ENCODE data around the gene WNK1. TPM values are rescaled to one million over a fixed set of nuclear protein-coding genes. Genes with fewer than 3 reads are reported as not detected.
"Not testable (repeated sequence)": the region's sequence is repeated elsewhere in the genome, so short reads cannot be mapped to it uniquely, and the experiment has no call there.

WNK1 gene
- total RNA-seq, 2 experiments from 2014 or later: 162 to 170 TPM

GRCh38 chr12:843609-844008 is 91.2 kb downstream of the WNK1 start:
- Mint-ChIP-seq H3K9me3 (no peaks in the 10 kb centered on the region), H3K27me3 (no peaks in the 10 kb centered on the region), H3K27ac (no peak overlapping the region), H3K36me3 (ENCODE audit: low read depth) (peaks cover 40% of the 10 kb centered on the region), H3K4me3 (no peak overlapping the region), H3K4me1 (peaks cover 16% of the 10 kb centered on the region)
- DNase-seq: no peak
- ChIA-PET CTCF (no interaction called here), POLR2A (no interaction called here)

GRCh38 chr12:846421-846820 is 94.0 kb downstream of the WNK1 start:
- peaks cover 46% of the 10 kb centered on the region for H3K36me3 Mint-ChIP-seq (ENCODE audit: low read depth)
- ChIA-PET POLR2A (no interaction called here), CTCF (interaction anchor here (1.7 kb wide), 1 partner anchor 15 kb away, joined by 6 read pairs; no protein-coding TSS in a partner anchor)
- H3K4me3 Mint-ChIP-seq: no peak overlapping the region
- H3K4me1 Mint-ChIP-seq: peaks cover 23% of the 10 kb centered on the region
- H3K27ac Mint-ChIP-seq: no peak overlapping the region
- DNase-seq: no peak
- H3K9me3 Mint-ChIP-seq: peaks cover 6% of the 10 kb centered on the region
- H3K27me3 Mint-ChIP-seq: no peaks in the 10 kb centered on the region

- DNase-seq: no peak
- Mint-ChIP-seq H3K36me3 (ENCODE audit: low read depth) (peaks cover 39% of the 10 kb centered on the region), H3K9me3 (peaks cover 6% of the 10 kb centered on the region), H3K27ac (peak overlapping the region; percentile 6), H3K4me3 (no peak overlapping the region), H3K27me3 (no peaks in the 10 kb centered on the region), H3K4me1 (peaks cover 22% of the 10 kb centered on the region)
- CTCF ChIA-PET: interaction anchor here (0.6 kb wide), 2 partner anchors 11 to 301 kb away, joined by 3 to 4 read pairs; no protein-coding TSS in a partner anchor
- POLR2A ChIA-PET: interaction anchor here (0.6 to 0.9 kb wide), 2 partner anchors 63 to 447 kb away, joined by 4 read pairs; partner anchors contain the start of gene CCDC77
Observed at GRCh38 chr12:848173-848865, 95.9 kb downstream of the WNK1 start.

- ChIA-PET POLR2A (interaction anchor here (0.6 to 0.9 kb wide), 2 partner anchors 63 to 448 kb away, joined by 4 read pairs; partner anchors contain the start of gene CCDC77), CTCF (no interaction called here)
- no peak overlapping the region for H3K4me3 Mint-ChIP-seq
- no peaks in the 10 kb centered on the region for H3K27me3 Mint-ChIP-seq
- H3K4me1 Mint-ChIP-seq: peaks cover 19% of the 10 kb centered on the region
- DNase-seq: no peak
- H3K36me3 Mint-ChIP-seq (ENCODE audit: low read depth): peaks cover 36% of the 10 kb centered on the region
- H3K27ac Mint-ChIP-seq: no peak overlapping the region
- peaks cover 6% of the 10 kb centered on the region for H3K9me3 Mint-ChIP-seq
Observed at GRCh38 chr12:848882-849527, 96.6 kb downstream of the WNK1 start.

GRCh38 chr12:849733-850437 is 97.5 kb downstream of the WNK1 start:
- H3K27me3 Mint-ChIP-seq, H3K9me3 Mint-ChIP-seq, H3K27ac Mint-ChIP-seq, POLR2A ChIA-PET, CTCF ChIA-PET, H3K4me3 Mint-ChIP-seq, DNase-seq: not testable (repeated sequence)
- peaks cover 34% of the 10 kb centered on the region for H3K36me3 Mint-ChIP-seq (ENCODE audit: low read depth)
- peaks cover 19% of the 10 kb centered on the region for H3K4me1 Mint-ChIP-seq

- Mint-ChIP-seq H3K9me3 (peaks cover 6% of the 10 kb centered on the region), H3K27me3 (no peaks in the 10 kb centered on the region), H3K4me3 (no peak overlapping the region), H3K27ac (no peak overlapping the region), H3K4me1 (peaks cover 19% of the 10 kb centered on the region), H3K36me3 (ENCODE audit: low read depth) (peaks cover 28% of the 10 kb centered on the region)
- no peak for DNase-seq
- POLR2A ChIA-PET: no interaction called here
- CTCF ChIA-PET: no interaction called here
Observed at GRCh38 chr12:851343-851742, 99.0 kb downstream of the WNK1 start.

GRCh38 chr12:851913-852312 is 99.5 kb downstream of the WNK1 start:
- no peak overlapping the region for H3K4me3 Mint-ChIP-seq
- peaks cover 30% of the 10 kb centered on the region for H3K36me3 Mint-ChIP-seq (ENCODE audit: low read depth)
- no peaks in the 10 kb centered on the region for H3K27me3 Mint-ChIP-seq
- no peak for DNase-seq
- peaks cover 19% of the 10 kb centered on the region for H3K4me1 Mint-ChIP-seq
- ChIA-PET CTCF (no interaction called here), POLR2A (no interaction called here)
- peak overlapping the region; percentile 62 for H3K27ac Mint-ChIP-seq
- H3K9me3 Mint-ChIP-seq: peaks cover 6% of the 10 kb centered on the region

- ChIA-PET CTCF (no interaction called here), POLR2A (no interaction called here)
- no peak for DNase-seq
- H3K9me3 Mint-ChIP-seq: peaks cover 6% of the 10 kb centered on the region
- H3K36me3 Mint-ChIP-seq (ENCODE audit: low read depth): peaks cover 35% of the 10 kb centered on the region
- H3K4me1 Mint-ChIP-seq: peaks cover 17% of the 10 kb centered on the region
- H3K27me3 Mint-ChIP-seq: no peaks in the 10 kb centered on the region
- no peak overlapping the region for H3K27ac Mint-ChIP-seq
- no peak overlapping the region for H3K4me3 Mint-ChIP-seq
Observed at GRCh38 chr12:852864-853263, 100.5 kb downstream of the WNK1 start.

GRCh38 chr12:857611-858010 is 105.2 kb downstream of the WNK1 start:
- Mint-ChIP-seq H3K9me3 (no peaks in the 10 kb centered on the region), H3K4me1 (peaks cover 7% of the 10 kb centered on the region), H3K36me3 (ENCODE audit: low read depth) (peaks cover 43% of the 10 kb centered on the region), H3K27me3 (no peaks in the 10 kb centered on the region), H3K4me3 (no peak overlapping the region), H3K27ac (no peak overlapping the region)
- ChIA-PET CTCF (interaction anchor here (1.1 to 1.3 kb wide), 2 partner anchors 16 to 107 kb away, joined by 3 read pairs; no protein-coding TSS in a partner anchor), POLR2A (interaction anchor here (0.8 kb wide), 1 partner anchor 67 kb away, joined by 8 read pairs; no protein-coding TSS in a partner anchor)
- no peak for DNase-seq

GRCh38 chr12:862303-862911 is 110.0 kb downstream of the WNK1 start:
- peaks cover 46% of the 10 kb centered on the region for H3K36me3 Mint-ChIP-seq (ENCODE audit: low read depth)
- ChIA-PET POLR2A (no interaction called here), CTCF (interaction anchor here (1.3 kb wide), 1 partner anchor 256 kb away, joined by 3 read pairs; no protein-coding TSS in a partner anchor)
- no peak for DNase-seq
- H3K4me3 Mint-ChIP-seq: no peak overlapping the region
- H3K27ac Mint-ChIP-seq: no peak overlapping the region
- H3K4me1 Mint-ChIP-seq: peaks cover 7% of the 10 kb centered on the region
- H3K9me3 Mint-ChIP-seq: no peaks in the 10 kb centered on the region
- no peaks in the 10 kb centered on the region for H3K27me3 Mint-ChIP-seq

- H3K27me3 Mint-ChIP-seq: no peaks in the 10 kb centered on the region
- no peak overlapping the region for H3K4me3 Mint-ChIP-seq
- ChIA-PET POLR2A (no interaction called here), CTCF (no interaction called here)
- no peak overlapping the region for H3K27ac Mint-ChIP-seq
- no peak for DNase-seq
- no peaks in the 10 kb centered on the region for H3K9me3 Mint-ChIP-seq
- peaks cover 7% of the 10 kb centered on the region for H3K4me1 Mint-ChIP-seq
- H3K36me3 Mint-ChIP-seq (ENCODE audit: low read depth): peaks cover 47% of the 10 kb centered on the region
Observed at GRCh38 chr12:863285-863684, 110.9 kb downstream of the WNK1 start.

GRCh38 chr12:865614-866013 is 113.2 kb downstream of the WNK1 start:
- ChIA-PET CTCF (no interaction called here), POLR2A (no interaction called here)
- no peaks in the 10 kb centered on the region for H3K9me3 Mint-ChIP-seq
- peaks cover 42% of the 10 kb centered on the region for H3K36me3 Mint-ChIP-seq (ENCODE audit: low read depth)
- H3K4me1 Mint-ChIP-seq: peaks cover 22% of the 10 kb centered on the region
- H3K27me3 Mint-ChIP-seq: no peaks in the 10 kb centered on the region
- H3K4me3 Mint-ChIP-seq: no peak overlapping the region
- no peak overlapping the region for H3K27ac Mint-ChIP-seq
- no peak for DNase-seq

- no peak overlapping the region for H3K27ac Mint-ChIP-seq
Observed at GRCh38 chr12:867905-868304, 115.5 kb downstream of the WNK1 start.

More at GRCh38 chr12:867905-868304, 115.5 kb downstream of the WNK1 start:
- Mint-ChIP-seq H3K27me3 (no peaks in the 10 kb centered on the region), H3K4me1 (peaks cover 25% of the 10 kb centered on the region), H3K4me3 (no peak overlapping the region), H3K36me3 (ENCODE audit: low read depth) (peaks cover 30% of the 10 kb centered on the region), H3K9me3 (no peaks in the 10 kb centered on the region)
- CTCF ChIA-PET: no interaction called here
- POLR2A ChIA-PET: no interaction called here
- DNase-seq: no peak

Data from activated CD4-positive, alpha-beta T cell treated with anti-CD3 and anti-CD28 coated beads, Interleukin-2, amount 10 ng/mL, durations not matched to agents 7 days and 5 days (primary cell).